C4-2B (cell line): Measurements from ENCODE around the gene CORT.

ENCODE experiments used
- ZFX ChIP-seq: fragments of 450-650 bp; IDR thresholded peaks from 2 replicates; pipeline ENCODE4 v1.6.1; 2017
- TF ChIP-seq, protein P1 (sequence below): fragments of 450-650 bp; conservative IDR thresholded peaks from 2 replicates; pipeline ENCODE4 v1.5.1; 2017; ENCODE audit warnings: mild to moderate bottlenecking

DNA sequence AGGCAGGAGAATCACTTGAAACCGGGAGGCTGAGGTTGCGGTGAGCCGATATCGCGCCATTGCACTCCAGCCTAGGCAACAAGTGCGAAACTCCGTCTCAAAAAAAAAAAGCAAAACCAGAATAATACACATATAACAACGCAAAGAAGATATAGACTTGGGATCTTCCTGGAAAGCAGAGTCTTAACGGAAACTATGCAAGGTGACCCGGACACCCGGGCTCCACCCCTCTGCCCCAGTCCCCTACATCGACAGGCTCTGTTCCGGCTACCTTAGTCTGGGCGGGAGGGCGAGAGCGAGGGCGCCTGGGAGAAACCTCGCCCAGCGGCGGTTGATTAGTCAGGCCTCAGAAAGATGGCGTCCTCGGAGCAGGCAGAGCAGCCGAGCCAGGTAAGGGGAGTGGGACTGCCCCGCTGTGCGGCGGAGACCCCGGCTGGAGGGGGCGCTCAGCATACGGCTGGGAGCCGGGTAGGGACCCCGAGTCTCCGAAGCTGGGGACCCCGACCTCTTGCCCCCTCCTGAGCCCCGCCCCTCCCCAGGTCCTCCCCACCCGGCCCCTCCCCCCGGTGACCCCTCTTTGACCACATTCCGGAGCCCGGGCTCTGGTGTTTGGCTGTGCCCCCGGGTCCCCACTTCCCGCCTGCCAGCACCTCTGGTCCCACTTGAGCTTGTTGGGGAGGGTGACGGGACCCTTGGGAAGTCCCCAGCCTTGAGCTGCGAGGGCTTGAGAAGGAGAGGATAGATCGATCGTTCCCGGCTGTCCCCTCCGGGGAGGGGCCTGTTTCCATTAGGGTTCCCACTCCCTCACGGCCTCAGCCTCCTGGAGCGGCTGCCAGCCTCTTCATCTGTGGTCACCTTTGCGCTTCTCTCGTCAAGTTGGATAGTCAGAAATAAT is 25.0 kb downstream of the CORT start, which contains the start of gene PEX14:
- TF ChIP-seq, protein P1, sequence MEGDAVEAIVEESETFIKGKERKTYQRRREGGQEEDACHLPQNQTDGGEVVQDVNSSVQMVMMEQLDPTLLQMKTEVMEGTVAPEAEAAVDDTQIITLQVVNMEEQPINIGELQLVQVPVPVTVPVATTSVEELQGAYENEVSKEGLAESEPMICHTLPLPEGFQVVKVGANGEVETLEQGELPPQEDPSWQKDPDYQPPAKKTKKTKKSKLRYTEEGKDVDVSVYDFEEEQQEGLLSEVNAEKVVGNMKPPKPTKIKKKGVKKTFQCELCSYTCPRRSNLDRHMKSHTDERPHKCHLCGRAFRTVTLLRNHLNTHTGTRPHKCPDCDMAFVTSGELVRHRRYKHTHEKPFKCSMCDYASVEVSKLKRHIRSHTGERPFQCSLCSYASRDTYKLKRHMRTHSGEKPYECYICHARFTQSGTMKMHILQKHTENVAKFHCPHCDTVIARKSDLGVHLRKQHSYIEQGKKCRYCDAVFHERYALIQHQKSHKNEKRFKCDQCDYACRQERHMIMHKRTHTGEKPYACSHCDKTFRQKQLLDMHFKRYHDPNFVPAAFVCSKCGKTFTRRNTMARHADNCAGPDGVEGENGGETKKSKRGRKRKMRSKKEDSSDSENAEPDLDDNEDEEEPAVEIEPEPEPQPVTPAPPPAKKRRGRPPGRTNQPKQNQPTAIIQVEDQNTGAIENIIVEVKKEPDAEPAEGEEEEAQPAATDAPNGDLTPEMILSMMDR: no peak
- no peak for TF ChIP-seq ZFX
